CD8-positive, alpha-beta memory T cell (primary cell): ENCODE results near the gene CDR2. TPM values are rescaled to one million over a fixed set of nuclear protein-coding genes. Genes with fewer than 3 reads are reported as not detected.

ENCODE experiments used
- CTCF ChIA-PET: fragments of 350-600 bp; sonication (Branson Sonifier 250); formaldehyde crosslinking; loops from one replicate; lab custom pipeline; 2021; ENCODE audit warnings: antibody characterized with exemption; lab: Charles Lee
- POLR2A ChIA-PET: fragments of 350-600 bp; sonication (Branson Sonifier 250); formaldehyde crosslinking; loops from one replicate; lab custom pipeline; 2021; ENCODE audit warnings: antibody characterized with exemption; lab: Charles Lee
- DNase-seq, 5 donors: peaks; one replicate each; pipeline versions ENCODE4 v3.0.0 to v3.0.0-alpha.2; 2020 to 2022; ENCODE audit warnings: mixed read lengths in 1 of 5
- H3K27ac ChIP-seq: one replicate; pipeline ENCODE4 v1.7.0; 2013; ENCODE audit warnings: low read depth, mild to moderate bottlenecking, low read length, moderate library complexity
- H3K27me3 ChIP-seq: 2 replicates; pipeline ENCODE4 v1.7.0; 2013; ENCODE audit warnings: low read length, mild to moderate bottlenecking; ENCODE audit not compliant: insufficient read depth, poor library complexity, severe bottlenecking
- H3K36me3 ChIP-seq: 2 replicates; pipeline ENCODE4 v1.7.0; 2013; ENCODE audit warnings: mild to moderate bottlenecking, low read length, moderate library complexity; ENCODE audit not compliant: insufficient read depth
- H3K4me1 ChIP-seq: 2 replicates; pipeline ENCODE4 v1.7.0; 2013; ENCODE audit warnings: mild to moderate bottlenecking, low read length, moderate library complexity; ENCODE audit not compliant: insufficient read depth
- H3K4me3 ChIP-seq: 2 replicates; pipeline ENCODE4 v1.7.0; 2013; ENCODE audit warnings: mild to moderate bottlenecking, low read length
- H3K9me3 ChIP-seq: 2 replicates; pipeline ENCODE4 v1.7.0; 2013; ENCODE audit warnings: mild to moderate bottlenecking, low read length
- H3K27ac Mint-ChIP-seq, 8 donors: one replicate each; pipeline ENCODE4 v1.8.0; 2020 to 2021; ENCODE audit warnings: mixed read lengths in 8 of 8, mild to moderate bottlenecking in 6 of 8, inconsistent platforms in 3 of 8, moderate library complexity in 3 of 8
- H3K27me3 Mint-ChIP-seq, 2 donors: one replicate each; pipeline ENCODE4 v1.8.0; 2020 to 2021; ENCODE audit warnings: mixed read lengths in 2 of 2, mild to moderate bottlenecking in 1 of 2, moderate library complexity in 1 of 2
- H3K36me3 Mint-ChIP-seq, 3 donors: one replicate each; pipeline ENCODE4 v1.8.0; 2020 to 2021; ENCODE audit warnings: mixed read lengths in 3 of 3, inconsistent platforms in 1 of 3, mild to moderate bottlenecking in 1 of 3
- H3K4me1 Mint-ChIP-seq, 3 donors: one replicate each; pipeline ENCODE4 v1.8.0; 2020 to 2021; ENCODE audit warnings: mixed read lengths in 3 of 3, inconsistent platforms in 1 of 3, mild to moderate bottlenecking in 1 of 3
- H3K4me3 Mint-ChIP-seq, 7 donors: one replicate each; pipeline ENCODE4 v1.8.0; 2020 to 2021; ENCODE audit warnings: mixed read lengths in 7 of 7, mild to moderate bottlenecking in 6 of 7, moderate library complexity in 4 of 7, inconsistent platforms in 2 of 7
- H3K9me3 Mint-ChIP-seq, 5 donors: one replicate each; pipeline ENCODE4 v1.8.0; 2020 to 2022; ENCODE audit warnings: mixed read lengths in 5 of 5, mild to moderate bottlenecking in 3 of 5, moderate library complexity in 2 of 5, inconsistent platforms in 1 of 5
- polyA plus RNA-seq: library from polyadenylated mRNA; unstranded; fragments of 300-500 nt; fragmentation: Illumina TruSeq; gene quantifications from one replicate; pipeline ENCODE4 v1.2.3, GENCODE V29; 2021
- total RNA-seq, 2 experiments: library from RNA; stranded (reverse); gene quantifications; one replicate each; pipeline ENCODE4 v1.2.3, GENCODE V29; 2021

Gene CDR2
- total and polyA plus RNA-seq, 3 experiments from 2014 or later, result 38.9 to 79.1 (median 41.2) TPM

DNA sequence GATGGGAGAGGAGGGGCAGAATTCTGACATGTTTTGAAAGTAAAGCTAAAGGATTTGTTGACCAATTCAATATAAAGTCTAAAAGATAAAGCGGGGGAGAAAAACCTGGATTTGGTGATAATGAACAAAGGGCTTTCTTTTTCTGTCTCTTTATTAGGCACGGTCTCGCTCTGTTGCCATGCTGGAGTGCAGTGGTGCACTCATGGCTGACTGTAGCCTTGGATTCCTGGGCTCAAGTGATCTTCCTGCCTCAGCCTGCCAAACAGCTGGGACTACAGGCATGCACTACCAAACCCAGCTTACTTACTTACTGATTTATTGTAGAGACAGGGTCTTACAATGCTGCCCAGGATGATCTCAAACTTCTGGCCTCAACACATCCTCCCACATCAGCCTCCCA is 7.5 kb downstream of the CDR2 start:
- no peak for DNase-seq
- peaks cover 0 to 60% (median 24%) of the 10 kb centered on the region in 3 donors for H3K36me3 Mint-ChIP-seq
- no peaks in the 10 kb centered on the region for H3K27me3 Mint-ChIP-seq
- H3K9me3 Mint-ChIP-seq, result no peaks in the 10 kb centered on the region
- H3K27ac Mint-ChIP-seq, result peak overlapping the region in 5 of 8 donors; percentile 7 to 70 (median 25)
- no peaks in the 10 kb centered on the region for H3K9me3 ChIP-seq
- peaks cover 74 to 92% (median 89%) of the 10 kb centered on the region in 3 donors for H3K4me1 Mint-ChIP-seq
- H3K4me3 Mint-ChIP-seq, result peak overlapping the region in 3 of 7 donors; percentile 10 to 50 (median 38)
- peaks cover 60% of the 10 kb centered on the region for H3K4me1 ChIP-seq
- ChIA-PET POLR2A (interaction anchor here (0.8 kb wide), 1 partner anchor 175 kb away, joined by 3 read pairs; no protein-coding TSS in a partner anchor), CTCF (no interaction called here)
- no peak overlapping the region for H3K4me3 ChIP-seq
- peaks cover 26% of the 10 kb centered on the region for H3K36me3 ChIP-seq
- no peak overlapping the region for H3K27ac ChIP-seq
- H3K27me3 ChIP-seq, result no peaks in the 10 kb centered on the region

DNA sequence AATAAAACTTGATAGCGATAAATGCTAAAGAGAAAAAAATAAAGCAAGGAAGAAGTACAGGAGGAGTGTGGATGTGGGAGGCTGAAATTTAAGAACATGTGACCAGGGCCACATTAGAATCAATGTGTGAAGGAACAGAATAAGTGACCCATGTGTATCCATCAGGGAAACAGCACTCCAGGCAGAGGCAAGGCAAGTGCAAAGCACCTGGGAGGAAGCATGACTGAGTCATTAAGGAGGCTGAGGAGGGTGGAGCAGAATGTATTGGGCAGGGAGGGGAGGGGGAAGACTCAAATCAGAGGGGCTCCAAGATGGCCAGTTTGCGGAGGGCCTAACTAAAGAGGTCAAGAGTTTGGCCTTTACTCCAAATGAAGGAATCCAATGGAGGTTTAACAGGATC is 8.0 kb downstream of the CDR2 start:
- Histone ChIP-seq H3K36me3 (peaks cover 26% of the 10 kb centered on the region), H3K9me3 (no peaks in the 10 kb centered on the region), H3K4me1 (peaks cover 57% of the 10 kb centered on the region), H3K27me3 (no peaks in the 10 kb centered on the region), H3K4me3 (no peak overlapping the region), H3K27ac (no peak overlapping the region)
- CTCF ChIA-PET, result no interaction called here
- Mint-ChIP-seq H3K27ac (peak overlapping the region in 2 of 8 donors; percentile 61 to 72), H3K36me3 (peaks cover 0 to 60% (median 26%) of the 10 kb centered on the region in 3 donors), H3K4me3 (peak overlapping the region in 5 of 7 donors; percentile 1 to 83 (median 44)), H3K4me1 (peaks cover 72 to 90% (median 86%) of the 10 kb centered on the region in 3 donors), H3K9me3 (no peaks in the 10 kb centered on the region), H3K27me3 (no peaks in the 10 kb centered on the region)
- POLR2A ChIA-PET, result interaction anchor here (0.8 kb wide), 1 partner anchor 175 kb away, joined by 3 read pairs; no protein-coding TSS in a partner anchor
- no peak for DNase-seq

- CTCF ChIA-PET, result interaction anchor here (1.2 kb wide), 1 partner anchor 9 kb away, joined by 4 read pairs; no protein-coding TSS in a partner anchor
- Histone ChIP-seq H3K9me3 (no peaks in the 10 kb centered on the region), H3K4me1 (peaks cover 51% of the 10 kb centered on the region), H3K36me3 (peaks cover 26% of the 10 kb centered on the region), H3K4me3 (no peak overlapping the region), H3K27ac (no peak overlapping the region), H3K27me3 (no peaks in the 10 kb centered on the region)
- POLR2A ChIA-PET, result no interaction called here
- H3K4me1 Mint-ChIP-seq, result peaks cover 63 to 88% (median 84%) of the 10 kb centered on the region in 3 donors
- H3K27ac Mint-ChIP-seq, result peak overlapping the region in 4 of 8 donors; percentile 7 to 77 (median 28)
- H3K36me3 Mint-ChIP-seq, result peaks cover 0 to 61% (median 28%) of the 10 kb centered on the region in 3 donors
- no peak for DNase-seq
- no peaks in the 10 kb centered on the region for H3K27me3 Mint-ChIP-seq
- H3K9me3 Mint-ChIP-seq, result no peaks in the 10 kb centered on the region
- no peak overlapping the region for H3K4me3 Mint-ChIP-seq
Observed at GRCh38 chr16:22364241-22364640, 10.2 kb downstream of the CDR2 start.

GRCh38 chr16:22360963-22361659 is 13.3 kb downstream of the CDR2 start:
- H3K27ac Mint-ChIP-seq, result peak overlapping the region in 7 of 8 donors; percentile 54 to 94 (median 77)
- H3K4me3 Mint-ChIP-seq, result no peak overlapping the region
- H3K4me1 Mint-ChIP-seq, result peaks cover 58 to 84% (median 82%) of the 10 kb centered on the region in 3 donors
- ChIA-PET POLR2A (interaction anchor here (0.7 to 1.0 kb wide), 2 partner anchors 12 to 26 kb away, joined by 3 to 5 read pairs; no protein-coding TSS in a partner anchor), CTCF (interaction anchor here (1.2 to 1.4 kb wide), 2 partner anchors 11 to 43 kb away, joined by 3 to 4 read pairs; no protein-coding TSS in a partner anchor)
- Histone ChIP-seq H3K27me3 (no peaks in the 10 kb centered on the region), H3K4me1 (peaks cover 48% of the 10 kb centered on the region), H3K4me3 (no peak overlapping the region), H3K27ac (no peak overlapping the region), H3K9me3 (no peaks in the 10 kb centered on the region), H3K36me3 (peaks cover 26% of the 10 kb centered on the region)
- H3K27me3 Mint-ChIP-seq, result no peaks in the 10 kb centered on the region
- no peaks in the 10 kb centered on the region for H3K9me3 Mint-ChIP-seq
- no peak for DNase-seq
- H3K36me3 Mint-ChIP-seq, result peaks cover 0 to 52% (median 27%) of the 10 kb centered on the region in 3 donors

- ChIA-PET CTCF (interaction anchor here (1.0 to 1.2 kb wide), 2 partner anchors 10 to 13 kb away, joined by 4 read pairs; no protein-coding TSS in a partner anchor), POLR2A (interaction anchor here (2.9 to 3.2 kb wide), 2 partner anchors 10 to 14 kb away, joined by 13 to 45 read pairs; partner anchors contain the start of gene CDR2)
- Mint-ChIP-seq H3K4me3 (peak overlapping the region in 2 of 7 donors; percentile 3 to 28), H3K27me3 (no peaks in the 10 kb centered on the region), H3K4me1 (peaks cover 58 to 84% (median 82%) of the 10 kb centered on the region in 3 donors), H3K27ac (peak overlapping the region; percentile 57 to 94 (median 90)), H3K36me3 (peaks cover 0 to 47% (median 22%) of the 10 kb centered on the region in 3 donors), H3K9me3 (no peaks in the 10 kb centered on the region)
- Histone ChIP-seq H3K9me3 (no peaks in the 10 kb centered on the region), H3K4me1 (peaks cover 58% of the 10 kb centered on the region), H3K27ac (no peak overlapping the region), H3K36me3 (peaks cover 24% of the 10 kb centered on the region), H3K27me3 (no peaks in the 10 kb centered on the region), H3K4me3 (no peak overlapping the region)
- no peak for DNase-seq
Observed at GRCh38 chr16:22359679-22360078, 14.7 kb downstream of the CDR2 start.

GRCh38 chr16:22358000-22358399 is 16.4 kb downstream of the CDR2 start:
- no peaks in the 10 kb centered on the region for H3K27me3 ChIP-seq
- Mint-ChIP-seq H3K27ac (peak overlapping the region; percentile 86 to 98 (median 94)), H3K36me3 (peaks cover 0 to 43% (median 14%) of the 10 kb centered on the region in 3 donors), H3K27me3 (no peaks in the 10 kb centered on the region), H3K4me3 (peak overlapping the region; percentile 9 to 75 (median 65)), H3K9me3 (no peaks in the 10 kb centered on the region), H3K4me1 (peaks cover 64 to 86% (median 84%) of the 10 kb centered on the region in 3 donors)
- H3K4me1 ChIP-seq, result peaks cover 72% of the 10 kb centered on the region
- peaks cover 9% of the 10 kb centered on the region for H3K36me3 ChIP-seq
- H3K9me3 ChIP-seq, result no peaks in the 10 kb centered on the region
- no peak overlapping the region for H3K27ac ChIP-seq
- ChIA-PET CTCF (interaction anchor here (0.9 to 1.3 kb wide), 5 partner anchors 10 to 39 kb away, joined by 3 to 9 read pairs (median 3); no protein-coding TSS in a partner anchor), POLR2A (interaction anchor here (0.8 to 3.2 kb wide), 3 partner anchors 12 to 37 kb away, joined by 3 to 45 read pairs (median 13); partner anchors contain the start of gene CDR2)
- H3K4me3 ChIP-seq, result peak overlapping the region; percentile 6
- peak in 2 of 5 donors; percentile 60 to 81 for DNase-seq

DNA sequence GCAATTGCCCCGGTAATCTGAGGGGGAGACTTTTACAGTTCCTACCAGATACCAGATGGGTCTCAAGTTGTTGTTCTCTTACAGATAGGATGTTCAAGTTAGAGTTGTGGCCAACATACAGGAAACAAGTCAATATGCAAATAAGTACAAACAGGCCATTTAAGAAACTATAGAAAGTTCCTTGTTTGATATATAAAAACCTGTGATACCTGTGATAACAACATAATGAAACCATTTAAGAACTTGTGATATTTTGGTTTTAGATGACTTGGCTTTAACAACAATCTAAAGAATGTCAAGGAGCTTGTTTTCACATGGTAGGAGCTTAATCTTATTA is 16.8 kb downstream of the CDR2 start:
- peak in 2 of 5 donors; percentile 44 to 45 for DNase-seq
- Mint-ChIP-seq H3K27ac (peak overlapping the region; percentile 86 to 98 (median 94)), H3K4me1 (peaks cover 67 to 87% (median 86%) of the 10 kb centered on the region in 3 donors), H3K9me3 (no peaks in the 10 kb centered on the region), H3K4me3 (peak overlapping the region; percentile 9 to 75 (median 65)), H3K36me3 (peaks cover 0 to 42% (median 13%) of the 10 kb centered on the region in 3 donors), H3K27me3 (no peaks in the 10 kb centered on the region)
- POLR2A ChIA-PET, result interaction anchor here (2.9 to 3.2 kb wide), 2 partner anchors 12 to 16 kb away, joined by 13 to 45 read pairs; partner anchors contain the start of gene CDR2
- Histone ChIP-seq H3K27me3 (no peaks in the 10 kb centered on the region), H3K4me1 (peaks cover 76% of the 10 kb centered on the region), H3K4me3 (no peak overlapping the region), H3K9me3 (no peaks in the 10 kb centered on the region), H3K27ac (peak overlapping the region; percentile 19), H3K36me3 (peaks cover 5% of the 10 kb centered on the region)
- CTCF ChIA-PET, result interaction anchor here (0.9 to 1.3 kb wide), 5 partner anchors 11 to 39 kb away, joined by 3 to 9 read pairs (median 3); no protein-coding TSS in a partner anchor
